GM18508 (cell line): ENCODE measurements around the gene BCL11A.

Experiments
- ATAC-seq: cut with Tn5 transposase; IDR thresholded peaks from one replicate; pipeline ENCODE4 v1.9.1; 2021; ENCODE audit warnings: moderate number of reproducible peaks; ENCODE audit not compliant: insufficient read depth, unreplicated experiment

Gene BCL11A

DNA sequence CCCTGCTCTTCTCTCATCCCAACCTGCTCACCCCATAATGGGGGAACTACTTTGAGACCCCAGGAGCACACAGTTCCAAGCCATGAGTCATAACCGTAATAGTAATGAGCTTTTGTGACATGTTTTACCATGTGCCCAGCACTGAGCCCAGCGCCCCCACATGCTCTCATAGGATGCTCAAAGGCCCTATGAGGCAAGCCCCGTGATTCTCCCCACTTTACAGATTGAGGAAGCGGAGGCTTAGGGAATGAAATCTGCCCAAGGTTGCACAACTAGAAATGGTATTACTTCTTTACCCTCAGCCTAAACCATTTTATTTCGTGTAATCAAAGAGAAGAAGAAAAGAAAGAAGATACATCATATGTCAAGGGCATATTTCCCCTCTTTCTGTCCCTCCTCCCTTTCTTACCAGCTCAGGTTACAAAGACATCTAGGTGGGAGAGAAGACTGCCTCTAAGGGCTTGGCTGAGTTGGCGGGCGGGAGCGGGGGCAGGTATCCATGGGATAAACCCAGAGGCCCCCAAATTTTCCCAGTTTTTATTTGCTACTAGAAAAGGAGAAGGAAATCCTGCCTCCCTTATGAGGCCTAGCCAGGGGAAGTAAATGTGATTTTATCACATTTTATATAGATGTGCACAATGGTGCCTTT, 24.2 kb downstream of the BCL11A start:
- ATAC-seq = no peak

DNA sequence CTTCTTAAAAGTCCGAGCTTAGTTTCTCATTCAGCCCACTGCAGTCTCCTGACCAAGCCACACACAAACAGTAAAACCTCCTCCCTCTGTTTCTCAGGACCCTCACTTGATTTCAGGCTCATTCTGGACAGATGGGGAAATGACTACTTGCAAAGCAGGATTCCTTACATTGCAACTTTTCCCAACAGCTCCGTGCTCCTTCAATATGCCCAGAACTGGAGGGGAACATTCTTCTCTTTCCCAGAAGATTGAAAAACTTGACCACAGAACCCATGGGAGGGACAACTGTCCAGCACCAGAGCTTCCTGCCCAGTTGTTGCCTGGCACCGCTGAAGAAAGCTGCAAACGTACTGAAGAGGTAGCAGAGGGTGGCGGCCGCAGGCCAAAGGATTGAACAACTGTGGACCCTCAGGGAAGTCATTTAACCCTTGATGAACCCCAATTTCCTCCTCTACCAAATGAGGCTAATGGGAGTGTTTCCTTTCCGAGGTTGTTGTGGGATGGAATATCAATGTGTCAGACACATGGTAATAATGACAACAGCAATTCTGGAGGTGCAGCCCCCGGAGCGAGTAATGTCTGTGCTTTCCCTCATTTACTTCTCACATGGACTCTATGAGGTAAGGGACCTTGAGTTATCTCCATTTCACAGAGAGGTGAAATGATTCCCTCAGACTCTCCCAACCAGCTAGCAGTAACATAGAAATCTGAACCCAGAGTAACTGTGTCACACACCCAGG, 25.0 kb downstream of the BCL11A start:
- no peak for ATAC-seq

DNA sequence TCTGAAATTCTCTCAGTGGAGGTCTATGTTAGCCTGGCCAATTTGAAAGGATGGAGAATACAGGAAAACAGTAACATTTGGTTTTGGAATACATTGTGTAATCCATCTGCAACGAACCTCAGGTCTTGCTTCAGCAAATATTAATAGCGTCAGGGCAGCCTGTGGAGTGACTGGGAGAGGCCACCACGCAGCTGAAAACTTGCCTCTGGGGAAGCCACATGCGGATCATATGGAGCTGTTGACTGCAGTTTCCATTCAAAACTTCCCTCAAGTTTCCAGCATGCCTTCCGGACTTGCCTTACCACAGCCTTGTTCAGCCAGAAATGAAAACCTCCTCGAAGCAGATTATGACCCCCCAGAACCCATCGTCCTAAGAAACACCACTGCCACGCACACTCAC, 25.7 kb downstream of the BCL11A start:
- no peak for ATAC-seq

DNA sequence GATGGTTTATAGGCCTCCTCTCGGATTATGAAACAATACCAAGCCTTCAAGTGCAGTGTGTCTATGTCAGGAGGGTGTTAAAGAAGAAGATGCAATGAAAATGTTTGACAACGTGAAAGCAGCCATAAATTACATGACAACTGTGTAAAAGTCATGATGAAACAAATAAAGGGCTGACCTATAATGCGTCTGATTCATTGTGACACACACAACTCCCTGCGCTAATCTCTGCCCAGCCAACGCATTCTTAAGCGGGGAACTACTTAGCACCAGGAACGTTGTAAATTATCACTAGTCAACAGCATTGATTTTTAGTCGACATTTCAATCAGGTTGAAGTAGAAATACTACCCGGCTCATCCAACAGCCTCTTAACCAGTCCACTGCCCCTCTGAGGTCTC, 26.8 kb downstream of the BCL11A start:
- no peak for ATAC-seq

DNA sequence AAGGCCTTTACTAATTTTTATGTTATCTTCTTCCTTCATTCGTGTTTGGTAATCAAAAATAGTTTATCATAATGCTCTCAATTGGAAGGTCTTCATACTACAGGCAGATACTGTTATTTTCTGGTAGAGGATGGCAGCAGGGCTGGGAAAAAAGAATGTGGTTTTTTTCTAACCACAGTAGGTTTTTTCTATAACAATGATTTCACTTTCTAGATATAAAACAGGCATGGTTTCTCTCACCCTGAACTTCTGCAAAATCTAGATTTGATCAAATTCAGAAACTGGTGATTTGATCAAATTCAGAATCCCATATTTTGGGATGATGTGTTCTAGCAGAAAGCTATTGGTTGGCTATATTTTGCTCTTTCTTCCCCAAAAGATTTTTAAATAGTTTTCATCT, 27.6 kb downstream of the BCL11A start:
- no peak for ATAC-seq

DNA sequence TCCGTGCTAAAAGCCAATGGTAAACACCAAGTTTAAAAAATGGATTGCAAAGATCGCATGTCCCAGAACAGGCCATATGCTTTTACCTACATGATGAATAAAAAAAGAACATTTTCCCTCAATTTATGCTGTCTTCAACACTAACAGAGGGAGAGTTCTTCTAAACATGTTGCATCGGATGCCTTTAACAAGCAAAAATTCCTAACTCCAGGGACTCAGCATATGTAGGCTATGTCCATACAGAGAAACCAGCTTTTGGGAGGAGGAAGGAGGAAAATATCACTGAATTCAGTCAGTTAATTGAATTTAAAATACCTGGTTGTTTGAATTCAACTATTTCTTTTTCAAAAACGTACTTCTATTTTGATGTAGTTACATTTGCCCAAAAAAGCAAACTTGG, 28.6 kb downstream of the BCL11A start:
- no peak for ATAC-seq

DNA sequence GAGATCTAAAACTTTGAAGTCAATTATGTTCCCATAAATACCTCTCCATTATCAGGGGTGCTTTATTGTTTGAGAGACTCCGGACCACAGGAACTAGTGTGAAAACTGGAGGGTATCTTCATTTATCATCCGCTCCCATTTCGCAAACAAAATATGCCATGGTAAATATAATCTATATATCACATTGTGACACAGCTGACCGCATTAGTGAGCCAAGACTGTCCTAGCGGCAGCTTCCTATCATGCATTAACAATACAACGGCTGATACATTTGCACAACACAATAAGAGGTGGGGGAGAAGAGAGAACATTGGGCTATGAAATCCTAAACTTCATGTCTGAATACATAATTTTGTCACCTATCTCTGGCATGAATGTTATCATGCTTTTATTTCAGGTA, 29.5 kb downstream of the BCL11A start:
- ATAC-seq = no peak

DNA sequence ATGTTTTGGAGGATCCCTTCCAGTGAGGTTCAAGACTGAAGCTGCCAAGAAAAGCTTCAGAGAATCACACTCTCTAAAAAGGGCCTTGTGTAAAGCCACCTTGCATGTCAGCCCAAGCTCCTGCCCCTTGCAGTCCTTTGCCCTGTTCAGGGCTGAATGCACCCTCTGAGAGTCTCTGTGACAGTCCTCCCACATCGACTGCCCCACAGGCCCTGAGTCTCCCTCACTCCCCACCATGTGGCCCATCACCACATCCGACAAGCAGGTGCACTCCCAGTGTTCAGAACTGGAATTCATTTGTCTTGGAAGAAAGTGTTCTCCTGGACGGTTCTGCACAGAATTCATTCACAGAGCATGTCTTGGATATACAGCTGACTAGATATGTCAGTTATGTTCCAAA, 31.0 kb downstream of the BCL11A start:
- no peak for ATAC-seq

DNA sequence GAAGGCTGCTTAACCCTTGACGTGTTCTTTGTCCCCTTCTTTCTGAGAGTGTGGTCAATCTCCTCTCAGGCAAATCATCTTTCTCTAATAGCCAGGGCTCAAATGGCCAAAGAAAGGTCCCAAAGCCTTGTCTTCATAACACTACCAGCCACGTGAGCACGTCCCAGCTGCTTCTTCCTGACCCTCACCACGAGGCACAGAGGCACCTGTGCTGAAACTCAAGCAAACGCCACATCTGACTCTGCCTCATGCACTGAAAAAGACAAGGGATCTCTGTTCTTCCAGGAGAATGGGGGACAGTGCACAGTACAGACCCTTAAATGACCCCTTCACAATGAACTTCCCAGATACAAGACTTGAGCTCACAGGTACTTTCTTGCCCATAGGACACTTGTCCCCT, 31.8 kb downstream of the BCL11A start:
- no peak for ATAC-seq

DNA sequence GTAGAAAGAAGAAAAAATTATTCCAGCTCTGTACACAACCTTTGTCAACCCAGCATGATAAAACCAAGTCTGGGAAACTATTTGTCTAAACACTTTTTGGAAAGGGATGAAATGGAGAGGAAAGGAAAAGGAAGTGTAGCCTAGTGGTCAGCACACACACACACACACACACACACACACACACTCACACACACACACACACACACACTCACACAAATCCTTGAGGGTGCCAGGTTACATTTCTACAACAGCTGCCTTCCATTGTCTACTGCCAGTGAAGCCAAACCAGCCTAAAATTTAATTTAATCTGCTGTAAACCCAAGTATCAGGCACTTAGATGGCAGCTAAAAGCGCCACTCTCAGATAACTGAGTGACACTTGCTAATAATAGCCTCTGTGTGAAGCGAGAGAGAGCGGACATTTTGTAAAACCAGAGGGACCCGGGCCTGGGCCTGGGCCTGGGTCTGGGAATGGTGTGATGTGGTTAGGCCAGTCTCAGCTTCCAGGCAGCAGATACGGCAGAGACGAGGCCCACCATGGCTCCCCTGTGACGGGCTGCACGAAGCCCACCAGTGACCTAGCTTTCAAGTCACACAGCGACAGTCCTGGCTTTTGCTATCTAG, 32.4 kb downstream of the BCL11A start:
- ATAC-seq = no peak

DNA sequence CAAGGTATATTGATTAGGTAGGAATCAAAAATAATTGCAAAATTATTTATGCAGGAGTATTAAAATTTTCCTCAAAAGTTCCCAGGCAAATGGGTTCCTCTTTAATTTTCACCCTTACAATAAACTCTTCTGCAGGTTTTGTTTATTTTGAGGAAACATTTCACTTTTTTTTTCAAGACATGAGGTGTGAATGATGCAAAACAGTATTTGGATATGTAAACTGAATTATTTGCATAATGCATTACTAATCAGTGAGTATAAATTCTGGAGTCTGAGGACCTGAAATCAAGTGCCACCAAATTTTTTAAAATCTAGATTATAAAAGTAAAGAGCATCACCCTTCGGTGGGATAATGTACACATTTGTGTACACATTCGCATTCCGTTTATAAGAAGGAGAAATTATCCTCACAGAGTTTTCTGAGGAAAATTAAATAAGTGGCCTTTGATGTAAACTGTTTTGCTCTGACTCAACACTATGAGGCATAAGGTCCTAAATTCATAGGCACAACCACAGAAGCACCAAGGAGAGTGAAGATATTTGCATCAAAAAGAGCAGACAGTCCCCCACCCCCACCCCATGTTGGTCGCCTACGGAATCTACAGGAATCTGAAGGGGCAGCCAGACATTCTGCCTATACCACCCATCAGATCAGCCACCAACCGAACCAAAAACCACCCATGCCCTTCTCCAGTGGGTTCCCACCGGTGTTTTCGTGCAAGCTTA, 33.1 kb downstream of the BCL11A start:
- no peak for ATAC-seq

DNA sequence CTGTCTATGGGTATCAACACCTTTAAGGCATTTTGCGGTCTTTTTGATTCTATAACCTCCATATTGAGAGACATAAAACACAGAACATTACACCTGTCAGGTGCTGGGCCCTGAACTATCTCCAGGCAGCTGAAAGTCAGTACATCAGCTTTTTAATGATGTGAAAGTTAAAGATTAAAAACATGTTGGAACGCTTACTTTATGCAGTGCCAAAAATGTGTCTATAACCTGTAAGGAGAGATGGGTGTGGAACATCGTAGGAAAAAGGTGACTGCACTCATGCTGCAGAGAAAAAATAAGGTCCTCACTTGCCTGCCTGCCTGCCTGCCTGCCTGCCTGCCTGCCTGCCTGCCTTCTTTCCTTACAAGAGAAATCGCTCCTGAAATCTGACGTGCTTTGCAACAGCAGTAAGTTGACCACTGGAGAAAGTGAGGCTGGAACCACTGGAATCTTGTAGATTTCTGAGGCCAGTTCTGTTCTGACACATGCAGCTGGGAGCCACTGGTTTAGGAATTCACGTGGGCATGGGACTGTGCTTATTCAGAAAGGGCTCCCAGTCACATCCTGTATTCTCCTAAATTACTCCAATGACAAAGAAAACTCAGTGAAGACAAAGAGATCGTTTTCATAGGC, 34.1 kb downstream of the BCL11A start:
- no peak for ATAC-seq

DNA sequence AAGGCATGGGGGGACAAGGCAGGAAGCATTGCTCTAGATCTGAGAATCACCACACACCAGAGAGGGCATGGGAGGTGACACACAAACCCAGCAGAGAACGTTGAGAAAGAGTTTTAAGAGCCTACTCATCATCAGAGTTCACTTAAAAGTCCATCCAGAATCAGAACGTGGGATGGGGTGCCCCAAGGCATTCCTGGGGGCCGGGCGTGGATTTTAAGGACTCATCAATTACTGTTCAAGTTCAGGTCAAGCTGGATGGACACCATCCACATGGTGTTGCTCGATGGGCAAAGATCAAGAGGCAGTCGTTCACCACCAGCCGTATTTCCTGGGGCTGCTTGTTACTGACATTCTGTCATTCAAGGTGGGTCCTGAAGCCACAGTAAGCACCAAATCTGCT, 34.9 kb downstream of the BCL11A start:
- ATAC-seq = no peak

DNA sequence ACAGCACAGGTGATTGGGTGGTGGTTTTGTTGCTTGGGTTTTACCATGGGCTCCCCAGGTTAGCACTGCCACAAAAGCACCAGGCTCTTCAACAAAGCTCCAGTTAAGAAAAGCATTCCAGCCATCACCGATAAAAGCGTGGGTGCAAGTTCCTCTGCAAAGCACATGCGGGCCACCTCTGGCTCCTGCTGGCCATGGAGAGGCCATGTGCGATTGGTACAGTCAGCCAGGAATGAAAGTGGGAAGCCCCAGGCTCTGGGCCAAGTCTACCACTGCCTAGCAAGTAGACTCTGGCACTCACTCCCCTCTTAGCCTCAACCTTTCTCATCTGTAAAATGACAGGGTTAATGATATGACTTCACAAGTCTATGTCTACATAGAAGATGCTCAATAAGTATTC, 36.0 kb downstream of the BCL11A start:
- ATAC-seq = no peak

DNA sequence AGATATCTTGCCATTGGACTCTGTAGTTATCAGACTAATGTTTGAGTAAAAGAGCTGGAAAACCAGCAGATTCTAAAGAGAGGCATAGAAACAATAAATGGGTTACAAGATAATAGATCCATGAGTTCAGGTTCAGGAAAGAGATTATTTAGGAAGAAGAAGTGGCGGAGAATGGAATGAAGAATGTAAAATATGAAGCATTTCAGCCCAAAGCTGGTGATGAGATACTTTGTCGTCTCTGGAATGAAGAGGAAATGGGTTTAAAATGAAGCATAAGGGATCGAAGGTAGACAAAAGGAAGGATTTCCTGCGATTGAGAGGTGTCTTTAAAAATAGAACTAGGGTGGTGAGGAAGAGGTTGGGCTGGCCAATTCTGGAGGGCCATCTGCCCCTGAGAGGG, 36.6 kb downstream of the BCL11A start:
- ATAC-seq = no peak

DNA sequence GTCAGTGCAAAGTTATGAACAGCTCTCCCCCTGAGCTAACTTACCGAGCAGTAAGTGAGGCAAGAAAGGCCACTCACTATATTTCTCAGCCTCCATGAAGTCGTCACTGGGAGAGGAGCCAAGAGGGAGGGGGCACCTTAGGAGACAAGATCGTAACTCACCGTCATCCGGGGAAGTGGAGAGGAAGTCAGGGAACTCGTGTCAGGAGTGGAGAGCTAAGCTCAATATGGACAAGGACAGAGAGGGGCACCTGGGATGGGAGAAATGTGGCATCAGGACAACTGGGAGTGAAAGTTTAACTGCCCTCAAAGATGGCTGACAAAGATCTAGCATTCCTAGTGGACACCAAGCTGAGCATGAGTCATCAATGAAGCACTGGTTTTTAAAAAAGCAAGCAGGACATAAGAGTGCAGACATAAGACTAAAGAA, 37.1 kb downstream of the BCL11A start:
- no peak for ATAC-seq

DNA sequence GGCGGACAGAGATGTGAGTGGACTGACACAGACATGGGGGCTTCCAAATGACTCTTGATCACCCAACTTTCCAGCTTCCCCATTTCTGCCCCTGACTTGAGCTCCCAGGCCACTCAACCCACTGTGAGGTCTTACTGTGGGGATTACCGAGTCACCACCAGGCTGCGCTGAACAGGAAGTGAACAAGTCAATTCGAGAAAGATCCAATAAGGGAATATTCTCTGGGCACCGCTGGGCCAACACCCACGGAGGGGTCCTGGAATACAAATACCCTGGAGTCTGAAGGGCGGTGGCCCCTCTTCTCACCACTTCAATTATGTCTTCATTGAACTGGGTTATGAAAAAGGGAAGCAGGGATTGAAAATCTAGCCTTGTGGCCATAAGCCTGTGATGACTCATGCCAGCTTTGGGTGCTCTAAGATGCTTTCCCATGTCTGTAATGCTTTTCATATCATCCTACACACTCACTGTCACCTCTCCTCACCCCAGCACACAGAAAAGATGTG, 37.7 kb downstream of the BCL11A start:
- ATAC-seq = peak; percentile 92

DNA sequence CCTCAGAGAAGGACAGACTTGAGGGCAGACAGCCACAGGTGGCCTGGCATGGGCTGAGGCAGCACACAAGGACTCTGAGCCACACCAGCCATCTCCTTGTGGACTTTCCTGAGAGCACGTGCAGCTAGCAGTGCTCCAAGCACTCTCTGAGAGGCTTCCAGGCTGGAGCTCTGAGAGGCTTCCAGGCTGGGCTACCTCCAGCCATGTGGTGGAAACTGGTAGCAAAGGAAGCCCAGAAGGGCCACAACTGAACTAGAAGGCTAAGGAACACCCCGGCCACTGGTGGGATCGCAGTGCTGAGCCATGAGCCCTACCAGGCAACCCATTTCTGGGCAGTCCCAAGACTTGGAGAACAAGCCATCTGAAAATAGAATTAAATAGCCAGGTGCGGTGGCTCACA, 39.5 kb downstream of the BCL11A start:
- no peak for ATAC-seq

DNA sequence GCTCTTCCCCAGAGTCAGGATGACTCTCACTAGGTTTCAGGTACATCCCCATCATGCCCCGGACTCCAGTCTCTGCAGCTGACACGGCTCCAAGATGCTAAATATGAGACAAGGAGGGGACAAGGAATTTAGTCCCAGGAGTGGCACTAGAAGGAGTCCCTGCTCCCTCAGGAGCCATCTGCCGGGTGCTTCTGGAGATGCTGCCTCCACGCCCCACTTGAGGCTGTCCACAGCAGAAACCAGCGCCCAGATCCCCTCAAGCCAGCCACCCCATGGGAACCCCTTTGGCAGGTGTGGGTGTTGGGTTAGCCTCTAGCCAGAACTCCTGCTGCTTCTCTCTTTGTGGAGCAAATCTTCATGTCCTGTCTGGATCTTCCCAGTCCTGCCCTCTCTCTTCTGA, 40.3 kb downstream of the BCL11A start:
- no peak for ATAC-seq

DNA sequence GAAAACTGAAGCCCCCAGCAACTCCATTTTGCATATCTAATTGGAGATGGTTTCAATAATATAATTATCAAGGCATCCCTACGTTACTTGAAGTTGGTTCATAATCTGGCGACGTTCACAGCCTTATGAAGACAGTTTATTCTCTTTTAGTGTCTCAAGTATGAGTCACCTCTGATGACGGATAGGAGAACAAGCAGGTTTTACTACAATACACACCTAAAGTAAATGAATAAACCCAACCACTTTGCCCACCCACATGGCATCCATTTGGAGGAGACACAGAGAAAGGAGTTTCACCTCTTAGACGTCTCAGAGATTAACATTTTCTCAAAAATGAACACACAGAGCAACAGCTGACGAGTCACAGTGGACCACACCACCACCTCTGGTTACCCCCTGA, 40.8 kb downstream of the BCL11A start:
- ATAC-seq = no peak
